ENCODE results near the gene KCTD14. TPM values are rescaled to one million over a fixed set of nuclear protein-coding genes. Genes with fewer than 3 reads are reported as not detected.
"Not testable (repeated sequence)": the region's sequence is repeated elsewhere in the genome, so short reads cannot be mapped to it uniquely, and the experiment has no call there.

Gene KCTD14
- total RNA-seq, 1 experiment from 2014 or later, result 12.6 TPM

- H3K27me3 Mint-ChIP-seq (ENCODE audit: low read depth), result no peaks in the 10 kb centered on the region
- no peaks in the 10 kb centered on the region for H3K9me3 Mint-ChIP-seq
- ATAC-seq, result no peak
- DNase-seq (ENCODE audit: low spot score), result no peak
- H3K4me1 Mint-ChIP-seq, result no peaks in the 10 kb centered on the region
- no peak overlapping the region for H3K27ac Mint-ChIP-seq
- TF ChIP-seq NFATC4 (CRISPR knock-in tag; IDR thresholded peaks at IDR 0.05) (no peak), TP53 (CRISPR knock-in tag; IDR thresholded peaks at IDR 0.05) (no peak), ZNF138 (CRISPR knock-in tag; conservative IDR thresholded peaks at IDR 0.05) (no peak), NFE2L1 (CRISPR knock-in tag; IDR thresholded peaks at IDR 0.05) (no peak), ZNF512 (CRISPR knock-in tag; IDR thresholded peaks at IDR 0.05; ENCODE audit: borderline replicate concordance) (no peak), NR2C2 (CRISPR knock-in tag; IDR thresholded peaks at IDR 0.05) (no peak), NFYB (CRISPR knock-in tag; conservative IDR thresholded peaks at IDR 0.05; ENCODE audit: low read depth) (no peak), FOXP1 (CRISPR knock-in tag; IDR thresholded peaks at IDR 0.05; ENCODE audit: borderline replicate concordance) (no peak), KAT7 (CRISPR knock-in tag; IDR thresholded peaks at IDR 0.05; ENCODE audit: borderline replicate concordance) (no peak), JAZF1 (CRISPR knock-in tag; IDR thresholded peaks at IDR 0.05) (no peak), ERG (CRISPR knock-in tag; IDR thresholded peaks at IDR 0.05) (no peak), ZNF317 (CRISPR knock-in tag; IDR thresholded peaks at IDR 0.05; ENCODE audit: borderline replicate concordance, low read depth) (no peak)
- POLR2A ChIA-PET, result no interaction called here
- H3K4me3 Mint-ChIP-seq, result no peak overlapping the region
- CTCF ChIA-PET, result interaction anchor here (1.0 kb wide), 1 partner anchor 15 kb away, joined by 3 read pairs; no protein-coding TSS in a partner anchor
- H3K36me3 Mint-ChIP-seq, result no peaks in the 10 kb centered on the region
Measured at GRCh38 chr11:78061088-78061920, 38.2 kb upstream of the KCTD14 start.

- Mint-ChIP-seq H3K9me3 (no peaks in the 10 kb centered on the region), H3K4me1 (no peaks in the 10 kb centered on the region), H3K4me3 (no peak overlapping the region), H3K27me3 (ENCODE audit: low read depth) (no peaks in the 10 kb centered on the region), H3K27ac (no peak overlapping the region), H3K36me3 (no peaks in the 10 kb centered on the region)
- POLR2A ChIA-PET, result no interaction called here
- DNase-seq (ENCODE audit: low spot score), result no peak
- ATAC-seq, result no peak
- no peak for TF ChIP-seq ZNF232 (CRISPR knock-in tag; IDR thresholded peaks at IDR 0.05)
- TF ChIP-seq TCF7 (CRISPR knock-in tag; IDR thresholded peaks at IDR 0.05; ENCODE audit: low read depth), result no peak
- TF ChIP-seq NR1H2 (CRISPR knock-in tag; IDR thresholded peaks at IDR 0.05), result no peak
- no peak for TF ChIP-seq HMGXB4 (CRISPR knock-in tag; IDR thresholded peaks at IDR 0.05)
- TF ChIP-seq IRF1 (CRISPR knock-in tag; IDR thresholded peaks at IDR 0.05), result no peak
- TF ChIP-seq SOX15 (CRISPR knock-in tag; IDR thresholded peaks at IDR 0.05), result no peak
- CTCF ChIA-PET, result interaction anchor here (1.0 kb wide), 1 partner anchor 14 kb away, joined by 3 read pairs; no protein-coding TSS in a partner anchor
Measured at GRCh38 chr11:78060533-78060932, 37.5 kb upstream of the KCTD14 start.

GRCh38 chr11:78059749-78060328, 36.8 kb upstream of the KCTD14 start:
- H3K27me3 Mint-ChIP-seq (ENCODE audit: low read depth); ATAC-seq; H3K36me3 Mint-ChIP-seq; H3K4me1 Mint-ChIP-seq; CTCF ChIA-PET; H3K4me3 Mint-ChIP-seq; H3K27ac Mint-ChIP-seq; DNase-seq (ENCODE audit: low spot score); H3K9me3 Mint-ChIP-seq; POLR2A ChIA-PET: not testable (repeated sequence)

All from WTC11 (cell line).